Fibroblast of upper back skin (primary cell): Measurements from ENCODE around the gene MSRB2.
"Not testable (repeated sequence)": the region's sequence is repeated elsewhere in the genome, so short reads cannot be mapped to it uniquely, and the experiment has no call there.

Source experiments
- DNase-seq: peaks from one replicate; pipeline ENCODE4 v3.0.0-alpha.2; 2013

The MSRB2 gene

GRCh38 chr10:23070092-23070912, 25.1 kb upstream of the MSRB2 start:
- not testable (repeated sequence) for DNase-seq

GRCh38 chr10:23070913-23071218, 24.5 kb upstream of the MSRB2 start:
- no peak for DNase-seq

GRCh38 chr10:23072593-23072992, 22.8 kb upstream of the MSRB2 start:
- not testable (repeated sequence) for DNase-seq

GRCh38 chr10:23073527-23073926, 21.9 kb upstream of the MSRB2 start:
- no peak for DNase-seq

GRCh38 chr10:23075672-23076071, 19.7 kb upstream of the MSRB2 start:
- DNase-seq = no peak

GRCh38 chr10:23078114-23078513, 17.3 kb upstream of the MSRB2 start:
- no peak for DNase-seq

GRCh38 chr10:23079700-23080099, 15.7 kb upstream of the MSRB2 start:
- no peak for DNase-seq

- DNase-seq = no peak
Measured at GRCh38 chr10:23080262-23080661, 15.1 kb upstream of the MSRB2 start.

- DNase-seq = no peak
Measured at GRCh38 chr10:23081221-23081750, 14.1 kb upstream of the MSRB2 start.

- no peak for DNase-seq
Measured at GRCh38 chr10:23081891-23082290, 13.5 kb upstream of the MSRB2 start.

GRCh38 chr10:23088609-23089008, 6.8 kb upstream of the MSRB2 start:
- peak; percentile 20 for DNase-seq

- DNase-seq = no peak
Measured at GRCh38 chr10:23094786-23095403, 484 bp upstream of the MSRB2 start.

GRCh38 chr10:23095966-23096801, 805 bp downstream of the MSRB2 start:
- DNase-seq = peak; percentile 54

GRCh38 chr10:23096802-23097549, 1.6 kb downstream of the MSRB2 start:
- peak; percentile 91 for DNase-seq

- no peak for DNase-seq
Measured at GRCh38 chr10:23099079-23099478, 3.7 kb downstream of the MSRB2 start.

- DNase-seq = no peak
Measured at GRCh38 chr10:23099816-23100215, 4.4 kb downstream of the MSRB2 start.

GRCh38 chr10:23100331-23101030, 5.1 kb downstream of the MSRB2 start:
- no peak for DNase-seq

- no peak for DNase-seq
Measured at GRCh38 chr10:23106331-23107072, 11.1 kb downstream of the MSRB2 start.

GRCh38 chr10:23110722-23111516, 15.5 kb downstream of the MSRB2 start:
- DNase-seq = no peak

- no peak for DNase-seq
Measured at GRCh38 chr10:23111517-23112286, 16.3 kb downstream of the MSRB2 start.
